Esophagus muscularis mucosa (tissue), 4 donors: ENCODE measurements around the gene CLDN15. TPM values are rescaled to one million over a fixed set of nuclear protein-coding genes. Genes with fewer than 3 reads are reported as not detected.
"Not testable (repeated sequence)": the region's sequence is repeated elsewhere in the genome, so short reads cannot be mapped to it uniquely, and the experiment has no call there.

ENCODE experiments used
- DNase-seq: peaks from one replicate; pipeline ENCODE4 v3.0.0-alpha.2; 2017; ENCODE audit errors: extremely low spot score
- H3K27ac ChIP-seq, 4 donors: fragments of 200-600 bp; sonication (generic); replicated peaks in 1 of 4; 1 replicate in 3 of 4; 2 replicates in 1 of 4; pipeline ENCODE4 v1.5.1; 2016 to 2019; ENCODE audit warnings: mild to moderate bottlenecking in 1 of 4
- H3K27me3 ChIP-seq, 4 donors: fragments of 200-600 bp; sonication (generic); one replicate each; pipeline versions ENCODE4 v1.5.1 to v1.6.0; 2016 to 2019
- H3K36me3 ChIP-seq, 4 donors: fragments of 200-600 bp; sonication (generic); one replicate each; pipeline ENCODE4 v1.5.1; 2016 to 2019
- H3K4me1 ChIP-seq, 4 donors: fragments of 200-600 bp; sonication (generic); one replicate each; pipeline ENCODE4 v1.5.1; 2016 to 2019
- H3K4me3 ChIP-seq, 4 donors: fragments of 200-600 bp; sonication (generic); 1 replicate in 2 of 4; 2 replicates in 2 of 4; pipeline ENCODE4 v1.5.1; 2016 to 2019; ENCODE audit warnings: mild to moderate bottlenecking in 4 of 4, moderate library complexity in 1 of 4
- H3K9me3 ChIP-seq, 4 donors: fragments of 200-600 bp; sonication (generic); 1 replicate in 3 of 4; 2 replicates in 1 of 4; pipeline ENCODE4 v1.5.1; 2016 to 2019
- EP300 ChIP-seq: sonication (generic); formaldehyde crosslinking; IDR thresholded peaks from one replicate; pipeline ENCODE4 v1.6.1; 2017; ENCODE audit warnings: antibody characterized with exemption
- POLR2A ChIP-seq: fragments of 450-650 bp; IDR thresholded peaks from one replicate; pipeline ENCODE4 v1.6.1; 2017; ENCODE audit warnings: antibody characterized with exemption, moderate library complexity, mild to moderate bottlenecking, low read depth
- POLR2AphosphoS5 ChIP-seq, 2 donors: sonication (generic); formaldehyde crosslinking; IDR thresholded peaks; one replicate each; pipeline ENCODE4 v1.6.1; 2017; ENCODE audit warnings: antibody characterized with exemption in 2 of 2
- WGBS: methylation state at CpG from one replicate; pipeline ENCODE4 v1.1.5; 2018; 5-methylcytosine and 5-hydroxymethylcytosine counted together
- intact Hi-C: fragments of 100-400 bp; cut with DNase I; formaldehyde crosslinking; loops from one replicate; pipeline ENCODE4 v1.15.1; 2023
- total RNA-seq, 4 donors: library from RNA; depleted of rRNA; stranded (reverse); fragments of >200 nt; gene quantifications; one replicate each; pipeline versions ENCODE4 v1.1.0 to v1.2.1, GENCODE V29; 2016
- TF ChIP-seq, protein P1 (sequence below), 3 experiments: fragments of 200-600 bp in 2 of 3; fragments of 450-650 bp in 1 of 3; sonication (generic) in 2 of 3; IDR thresholded peaks; one replicate each; pipeline ENCODE4 v1.5.1; 2017 to 2019; ENCODE audit warnings: antibody characterized with exemption in 3 of 3, mild to moderate bottlenecking in 2 of 3, moderate library complexity in 1 of 3

Gene CLDN15
- total RNA-seq, 4 donors from 2014 or later = 5.3 to 9.1 (median 6.4) TPM

DNA sequence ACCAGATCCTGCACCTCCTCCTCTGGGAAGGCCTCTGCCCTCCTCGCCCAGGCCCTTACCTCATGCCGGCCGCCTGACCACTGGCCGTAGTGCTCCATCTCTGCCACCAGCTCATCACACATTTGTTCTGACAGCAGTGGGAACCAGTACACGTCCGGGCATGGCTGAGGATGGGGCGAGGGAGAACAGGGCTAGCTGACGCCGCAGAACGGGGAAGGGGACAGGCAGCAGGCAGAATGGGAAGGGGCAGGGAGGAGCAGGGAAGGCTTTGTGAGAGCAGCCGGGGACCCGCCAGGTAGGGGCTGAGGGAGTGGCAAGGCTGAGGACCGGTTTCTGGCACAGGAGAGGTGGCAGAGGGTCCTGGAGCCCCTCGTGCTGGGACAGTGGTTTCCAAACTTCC lies 28.8 kb downstream of the CLDN15 start:
- intact Hi-C loops = no loop called here
- Histone ChIP-seq H3K4me1 (no peaks in the 10 kb centered on the region), H3K9me3 (no peaks in the 10 kb centered on the region), H3K27me3 (peaks cover 0 to 4% (median 0%) of the 10 kb centered on the region in 4 donors), H3K27ac (no peak overlapping the region), H3K4me3 (no peak overlapping the region), H3K36me3 (peaks cover 44 to 81% (median 80%) of the 10 kb centered on the region in 4 donors)
- 94% methylated on average over 14 of the region's 14 CpGs for WGBS
- no peak for DNase-seq
- TF ChIP-seq EP300 = no peak
- TF ChIP-seq, protein P1, sequence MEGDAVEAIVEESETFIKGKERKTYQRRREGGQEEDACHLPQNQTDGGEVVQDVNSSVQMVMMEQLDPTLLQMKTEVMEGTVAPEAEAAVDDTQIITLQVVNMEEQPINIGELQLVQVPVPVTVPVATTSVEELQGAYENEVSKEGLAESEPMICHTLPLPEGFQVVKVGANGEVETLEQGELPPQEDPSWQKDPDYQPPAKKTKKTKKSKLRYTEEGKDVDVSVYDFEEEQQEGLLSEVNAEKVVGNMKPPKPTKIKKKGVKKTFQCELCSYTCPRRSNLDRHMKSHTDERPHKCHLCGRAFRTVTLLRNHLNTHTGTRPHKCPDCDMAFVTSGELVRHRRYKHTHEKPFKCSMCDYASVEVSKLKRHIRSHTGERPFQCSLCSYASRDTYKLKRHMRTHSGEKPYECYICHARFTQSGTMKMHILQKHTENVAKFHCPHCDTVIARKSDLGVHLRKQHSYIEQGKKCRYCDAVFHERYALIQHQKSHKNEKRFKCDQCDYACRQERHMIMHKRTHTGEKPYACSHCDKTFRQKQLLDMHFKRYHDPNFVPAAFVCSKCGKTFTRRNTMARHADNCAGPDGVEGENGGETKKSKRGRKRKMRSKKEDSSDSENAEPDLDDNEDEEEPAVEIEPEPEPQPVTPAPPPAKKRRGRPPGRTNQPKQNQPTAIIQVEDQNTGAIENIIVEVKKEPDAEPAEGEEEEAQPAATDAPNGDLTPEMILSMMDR (IDR thresholded peaks at IDR 0.05) = no peak
- TF ChIP-seq POLR2AphosphoS5 (IDR thresholded peaks at IDR 0.05) = no peak
- no peak for TF ChIP-seq POLR2A

DNA sequence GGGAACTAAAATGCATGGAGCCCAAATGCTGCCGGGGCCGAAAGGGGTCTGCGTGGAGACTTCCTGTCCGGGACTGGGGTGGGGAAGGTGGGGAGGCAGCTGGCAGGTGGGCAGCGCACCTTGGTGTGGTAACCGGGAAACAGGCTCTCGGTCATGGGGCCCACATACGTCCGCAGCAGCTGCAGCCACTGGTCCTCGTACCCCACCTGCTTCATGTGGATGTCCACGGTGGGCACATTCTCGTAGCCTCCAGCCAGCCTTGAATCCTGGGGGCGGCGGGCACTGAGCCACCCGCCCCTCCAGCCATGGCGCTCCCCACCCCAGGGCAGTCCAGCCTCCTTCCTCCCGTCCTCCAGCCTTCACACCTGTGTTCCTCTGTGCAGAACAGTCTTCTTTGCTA lies 30.1 kb downstream of the CLDN15 start:
- peaks cover 41 to 68% (median 66%) of the 10 kb centered on the region in 4 donors for H3K36me3 ChIP-seq
- H3K27me3 ChIP-seq = peaks cover 0 to 16% (median 6%) of the 10 kb centered on the region in 4 donors
- H3K4me1 ChIP-seq = peaks cover 0 to 1% (median under 1%) of the 10 kb centered on the region in 4 donors
- intact Hi-C loops = no loop called here
- no peak overlapping the region for H3K4me3 ChIP-seq
- 89% methylated on average over 3 of the region's 17 CpGs for WGBS
- TF ChIP-seq POLR2A (no peak), POLR2AphosphoS5 (IDR thresholded peaks at IDR 0.05) (no peak), EP300 (no peak)
- TF ChIP-seq, protein P1 (IDR thresholded peaks at IDR 0.05) = no peak
- DNase-seq = no peak
- no peak overlapping the region for H3K27ac ChIP-seq
- H3K9me3 ChIP-seq = no peaks in the 10 kb centered on the region

DNA sequence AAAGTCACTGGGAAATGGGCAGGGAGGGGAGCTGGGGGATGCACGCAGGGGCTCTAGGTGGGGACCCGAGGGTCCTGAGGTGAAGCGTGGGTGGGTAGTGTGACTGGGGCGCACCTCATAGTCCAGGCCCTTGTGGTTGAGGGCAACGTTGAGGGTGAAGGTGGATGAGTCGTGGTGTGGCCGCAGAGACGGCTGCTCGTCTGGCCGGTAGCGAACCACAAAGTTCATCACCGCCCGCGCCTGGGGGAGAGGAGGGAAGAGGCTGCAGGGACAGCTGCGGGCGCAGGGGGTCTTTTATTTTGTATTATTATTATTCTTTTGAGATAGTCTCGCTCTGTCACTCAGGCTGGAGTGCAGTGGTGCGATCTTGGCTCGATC lies 30.9 kb downstream of the CLDN15 start:
- 87% methylated on average over 19 of the region's 19 CpGs for WGBS
- no peak for DNase-seq
- intact Hi-C loops = no loop called here
- Histone ChIP-seq H3K27me3 (peaks cover 5 to 24% (median 13%) of the 10 kb centered on the region in 4 donors), H3K27ac (no peak overlapping the region), H3K36me3 (peaks cover 33 to 60% (median 58%) of the 10 kb centered on the region in 4 donors), H3K4me1 (peaks cover 6 to 9% (median 8%) of the 10 kb centered on the region in 4 donors), H3K4me3 (no peak overlapping the region), H3K9me3 (no peaks in the 10 kb centered on the region)
- no peak for TF ChIP-seq POLR2A
- TF ChIP-seq, protein P1 (IDR thresholded peaks at IDR 0.05) = no peak
- TF ChIP-seq EP300 = no peak
- TF ChIP-seq POLR2AphosphoS5 (IDR thresholded peaks at IDR 0.05) = no peak

DNA sequence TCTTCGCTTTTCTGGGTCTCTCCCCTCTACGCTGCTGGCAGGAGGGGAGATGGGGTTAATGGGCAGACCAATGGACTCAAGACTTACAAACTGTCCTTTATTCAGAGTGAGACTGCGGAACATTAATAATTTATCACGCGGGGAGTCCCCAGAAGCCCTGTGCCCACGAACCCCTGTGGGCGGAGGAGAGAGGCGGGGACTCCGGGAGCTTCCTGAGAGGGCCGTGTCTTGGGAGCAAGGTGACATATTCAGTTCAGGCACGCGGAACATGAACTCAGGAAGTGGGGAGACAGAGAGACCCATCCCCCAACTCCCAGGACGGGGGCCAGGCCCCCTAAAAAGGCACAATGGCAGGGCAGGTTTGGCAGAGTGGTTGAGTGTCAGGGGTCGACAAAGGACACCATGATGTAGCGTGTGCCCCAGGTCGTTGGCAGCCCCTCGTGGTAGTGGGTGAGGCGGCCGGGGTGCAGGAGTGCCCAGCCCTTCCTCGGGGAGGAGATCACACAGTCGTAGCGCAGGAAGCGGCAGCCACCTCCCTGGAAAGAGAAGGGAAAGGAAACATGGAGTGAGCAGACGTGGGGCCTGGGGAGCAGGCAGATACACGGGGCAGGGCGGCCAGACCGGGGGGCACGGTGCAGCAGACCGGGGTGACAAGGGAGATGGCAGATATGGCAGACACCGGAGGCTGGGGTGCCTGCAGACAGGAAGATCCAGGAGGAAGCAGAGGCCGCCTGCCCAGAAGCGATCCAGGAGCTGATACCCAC lies 31.5 kb downstream of the CLDN15 start:
- H3K36me3 ChIP-seq = peaks cover 27 to 54% (median 53%) of the 10 kb centered on the region in 4 donors
- TF ChIP-seq POLR2AphosphoS5 (IDR thresholded peaks at IDR 0.05) = no peak
- TF ChIP-seq, protein P1 (IDR thresholded peaks at IDR 0.05) = no peak
- TF ChIP-seq POLR2A = no peak
- TF ChIP-seq EP300 = no peak
- H3K9me3 ChIP-seq = no peaks in the 10 kb centered on the region
- H3K4me1 ChIP-seq = peaks cover 8 to 12% (median 11%) of the 10 kb centered on the region in 4 donors
- 84% methylated on average over 32 of the region's 32 CpGs for WGBS
- no peak for DNase-seq
- no peak overlapping the region for H3K4me3 ChIP-seq
- H3K27me3 ChIP-seq = peaks cover 6 to 30% (median 18%) of the 10 kb centered on the region in 4 donors
- intact Hi-C loops = no loop called here
- no peak overlapping the region for H3K27ac ChIP-seq

DNA sequence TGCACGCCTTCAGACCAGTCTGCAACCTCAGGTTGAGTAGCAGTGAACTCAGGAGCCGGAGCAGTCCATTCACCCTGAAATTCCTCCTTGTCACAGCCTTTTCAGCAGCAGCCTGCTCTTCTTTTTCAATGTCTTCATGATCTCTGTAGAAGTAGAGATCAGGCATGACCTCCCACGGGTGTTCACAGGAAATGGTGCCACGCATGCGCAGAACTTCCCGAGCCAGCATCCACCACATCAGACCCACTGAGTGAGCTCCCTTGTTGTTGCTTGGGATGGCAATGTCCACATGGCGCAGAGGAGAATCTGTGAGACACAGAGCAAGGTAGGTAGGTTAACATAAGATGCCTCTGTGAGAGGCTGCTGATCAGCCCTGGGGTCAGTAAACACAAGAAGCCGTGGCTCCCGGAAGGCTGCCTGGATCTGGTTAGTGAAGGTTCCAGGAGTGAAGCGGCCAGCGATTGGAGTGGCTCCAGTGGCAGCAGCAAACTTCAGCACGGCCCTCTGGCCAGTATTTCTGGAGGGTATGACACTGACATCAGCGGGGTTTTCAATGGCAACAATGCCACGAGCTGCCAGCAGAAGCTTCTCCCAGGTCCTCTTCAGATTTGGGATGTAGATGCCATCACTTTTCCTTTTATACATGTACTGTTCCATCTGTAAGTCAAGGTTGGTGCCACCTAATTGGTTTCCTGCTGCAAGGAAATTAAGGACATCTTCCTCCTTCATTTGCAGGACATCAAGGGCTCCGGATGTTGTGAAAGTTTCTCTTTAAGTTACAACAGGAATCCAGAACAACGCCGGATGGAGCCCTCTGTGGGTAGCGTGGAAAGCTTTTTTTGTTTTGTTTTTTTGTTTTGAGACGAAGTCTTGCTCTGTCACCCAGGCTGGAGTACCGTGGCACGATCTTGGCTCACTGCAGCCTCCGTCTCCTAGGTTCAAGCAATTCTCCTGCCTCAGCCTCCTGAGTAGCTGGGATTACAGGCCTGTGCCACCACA lies 33.6 kb downstream of the CLDN15 start:
- H3K4me3 ChIP-seq, H3K9me3 ChIP-seq, H3K27ac ChIP-seq, intact Hi-C loops, DNase-seq: not testable (repeated sequence)
- H3K4me1 ChIP-seq = peaks cover 8 to 12% (median 11%) of the 10 kb centered on the region in 4 donors
- peaks cover 12 to 34% (median 32%) of the 10 kb centered on the region in 4 donors for H3K36me3 ChIP-seq
- peaks cover 6 to 51% (median 28%) of the 10 kb centered on the region in 4 donors for H3K27me3 ChIP-seq
- 63% methylated on average over 20 of the region's 22 CpGs for WGBS
